ENCODE data around the gene KLHDC8B. TPM values are rescaled to one million over a fixed set of nuclear protein-coding genes. Genes with fewer than 3 reads are reported as not detected.

KLHDC8B gene
- 16.6 and 18.3 TPM in 2 replicates for total RNA-seq

- Histone ChIP-seq H3K9me3 (ENCODE audit: low read depth, low read length) (no peaks in the 10 kb centered on the region), H3K27me3 (ENCODE audit: insufficient read depth, low read length) (no peaks in the 10 kb centered on the region), H3K4me1 (ENCODE audit: insufficient read depth, low read length) (peaks cover 31% of the 10 kb centered on the region), H4K20me1 (ENCODE audit: insufficient read depth, low read length) (no peaks in the 10 kb centered on the region), H3K4me3 (ENCODE audit: insufficient read depth, low read length) (peak within 1 kb of the TSS; percentile 91), H2AFZ (ENCODE audit: low read length) (peak within 1 kb of the TSS; percentile 100), H3K79me2 (ENCODE audit: insufficient read depth, low read length) (peaks cover 22% of the 10 kb centered on the region), H3K27ac (ENCODE audit: low read depth, low read length) (peak within 1 kb of the TSS; percentile 53), H3K4me2 (ENCODE audit: insufficient read depth, low read length) (peak within 1 kb of the TSS; percentile 96), H3K36me3 (ENCODE audit: insufficient read depth, low read length) (peaks cover 3% of the 10 kb centered on the region)
- TF ChIP-seq, protein P1, sequence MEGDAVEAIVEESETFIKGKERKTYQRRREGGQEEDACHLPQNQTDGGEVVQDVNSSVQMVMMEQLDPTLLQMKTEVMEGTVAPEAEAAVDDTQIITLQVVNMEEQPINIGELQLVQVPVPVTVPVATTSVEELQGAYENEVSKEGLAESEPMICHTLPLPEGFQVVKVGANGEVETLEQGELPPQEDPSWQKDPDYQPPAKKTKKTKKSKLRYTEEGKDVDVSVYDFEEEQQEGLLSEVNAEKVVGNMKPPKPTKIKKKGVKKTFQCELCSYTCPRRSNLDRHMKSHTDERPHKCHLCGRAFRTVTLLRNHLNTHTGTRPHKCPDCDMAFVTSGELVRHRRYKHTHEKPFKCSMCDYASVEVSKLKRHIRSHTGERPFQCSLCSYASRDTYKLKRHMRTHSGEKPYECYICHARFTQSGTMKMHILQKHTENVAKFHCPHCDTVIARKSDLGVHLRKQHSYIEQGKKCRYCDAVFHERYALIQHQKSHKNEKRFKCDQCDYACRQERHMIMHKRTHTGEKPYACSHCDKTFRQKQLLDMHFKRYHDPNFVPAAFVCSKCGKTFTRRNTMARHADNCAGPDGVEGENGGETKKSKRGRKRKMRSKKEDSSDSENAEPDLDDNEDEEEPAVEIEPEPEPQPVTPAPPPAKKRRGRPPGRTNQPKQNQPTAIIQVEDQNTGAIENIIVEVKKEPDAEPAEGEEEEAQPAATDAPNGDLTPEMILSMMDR (IDR thresholded peaks at IDR 0.05; ENCODE audit: extremely low read depth, low read depth, low read length): peak; percentile 90
- DNase-seq (ENCODE audit: insufficient read length, low spot score, missing footprints): peak; percentile 99
Measured at GRCh38 chr3:49171119-49171774, at the start of gene KLHDC8B. Gene KLHDC8B (plus strand): TSS chr3:49171598. CDS start chr3:49172770, 1,172 bp downstream.

- Histone ChIP-seq H3K27ac (ENCODE audit: low read depth, low read length) (no peak overlapping the region), H3K36me3 (ENCODE audit: insufficient read depth, low read length) (peaks cover 78% of the 10 kb centered on the region), H3K27me3 (ENCODE audit: insufficient read depth, low read length) (no peaks in the 10 kb centered on the region), H3K4me3 (ENCODE audit: insufficient read depth, low read length) (no peak overlapping the region), H2AFZ (ENCODE audit: low read length) (no peak overlapping the region), H3K79me2 (ENCODE audit: insufficient read depth, low read length) (peaks cover 26% of the 10 kb centered on the region), H4K20me1 (ENCODE audit: insufficient read depth, low read length) (peaks cover 16% of the 10 kb centered on the region), H3K4me2 (ENCODE audit: insufficient read depth, low read length) (no peak overlapping the region), H3K4me1 (ENCODE audit: insufficient read depth, low read length) (peaks cover 12% of the 10 kb centered on the region), H3K9me3 (ENCODE audit: low read depth, low read length) (no peaks in the 10 kb centered on the region)
- peak; percentile 41 for DNase-seq (ENCODE audit: insufficient read length, low spot score, missing footprints)
- TF ChIP-seq, protein P1 (IDR thresholded peaks at IDR 0.05; ENCODE audit: extremely low read depth, low read depth, low read length): no peak
Measured at GRCh38 chr3:49122022-49122421, 49.4 kb upstream of the KLHDC8B start.

DNA sequence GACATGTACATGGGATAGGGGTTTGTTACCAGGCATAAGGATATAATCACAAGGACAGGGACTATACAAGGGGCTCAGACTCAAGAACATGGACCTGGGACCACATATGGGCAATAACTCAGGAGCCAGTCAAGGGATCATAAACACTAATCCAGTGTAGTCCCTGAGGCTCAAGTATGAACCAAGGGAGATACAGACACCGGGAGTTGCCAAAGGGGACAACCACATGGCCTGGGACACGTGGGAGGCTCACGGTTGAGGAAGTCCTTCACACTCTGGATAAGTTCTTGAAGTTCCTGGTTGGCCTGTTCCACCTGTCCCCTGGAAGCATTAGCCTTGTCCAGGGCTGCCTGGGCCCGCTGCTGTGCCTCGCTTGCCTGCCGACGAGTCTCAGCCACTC is 48.9 kb upstream of the KLHDC8B start:
- Histone ChIP-seq H3K36me3 (ENCODE audit: insufficient read depth, low read length) (peaks cover 77% of the 10 kb centered on the region), H4K20me1 (ENCODE audit: insufficient read depth, low read length) (peaks cover 16% of the 10 kb centered on the region)

More for the DNA sequence above, 48.9 kb upstream of the KLHDC8B start:
- DNase-seq (ENCODE audit: insufficient read length, low spot score, missing footprints): peak; percentile 79
- Histone ChIP-seq H3K79me2 (ENCODE audit: insufficient read depth, low read length) (peaks cover 24% of the 10 kb centered on the region), H3K27ac (ENCODE audit: low read depth, low read length) (no peak overlapping the region), H2AFZ (ENCODE audit: low read length) (no peak overlapping the region), H3K4me3 (ENCODE audit: insufficient read depth, low read length) (no peak overlapping the region), H3K9me3 (ENCODE audit: low read depth, low read length) (no peaks in the 10 kb centered on the region), H3K4me2 (ENCODE audit: insufficient read depth, low read length) (no peak overlapping the region), H3K4me1 (ENCODE audit: insufficient read depth, low read length) (peaks cover 12% of the 10 kb centered on the region), H3K27me3 (ENCODE audit: insufficient read depth, low read length) (no peaks in the 10 kb centered on the region)
- TF ChIP-seq, protein P1 (IDR thresholded peaks at IDR 0.05; ENCODE audit: extremely low read depth, low read depth, low read length): no peak
